Body of pancreas (tissue), 4 donors: ENCODE results near the gene CCDC12.

Source experiments
- POLR2A ChIP-seq, 3 donors: fragments of 450-650 bp; IDR thresholded peaks; one replicate each; pipeline ENCODE4 v1.6.1; 2016; ENCODE audit warnings: antibody characterized with exemption in 3 of 3, mild to moderate bottlenecking in 2 of 3
- TF ChIP-seq, protein P1 (sequence below), 7 experiments: fragments of 450-650 bp in 4 of 7; fragments of 200-600 bp in 3 of 7; sonication (generic) in 3 of 7; IDR thresholded peaks; one replicate each; pipeline ENCODE4 v1.5.1; 2016 to 2019; ENCODE audit warnings: antibody characterized with exemption in 7 of 7

DNA sequence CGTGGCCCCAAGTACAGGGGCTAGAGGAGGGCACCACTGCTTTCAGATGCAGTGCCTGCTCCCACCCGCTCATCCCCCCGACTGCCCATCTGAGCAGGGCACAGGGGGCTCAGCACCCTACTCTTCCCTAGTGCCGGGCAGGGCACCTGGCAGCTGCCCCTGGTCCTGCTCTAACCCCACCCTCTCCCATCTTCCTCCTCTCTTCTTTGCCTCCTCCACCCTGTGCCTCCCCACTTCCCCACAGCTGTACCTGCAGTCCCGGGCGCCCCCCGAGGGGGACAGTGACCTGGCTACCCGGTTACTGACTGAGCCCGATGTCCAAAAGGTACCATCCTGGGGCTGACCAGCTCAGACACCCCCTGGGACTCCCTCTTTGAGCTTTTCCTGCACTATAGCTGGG lies 15.7 kb upstream of the CCDC12 start:
- TF ChIP-seq, protein P1, sequence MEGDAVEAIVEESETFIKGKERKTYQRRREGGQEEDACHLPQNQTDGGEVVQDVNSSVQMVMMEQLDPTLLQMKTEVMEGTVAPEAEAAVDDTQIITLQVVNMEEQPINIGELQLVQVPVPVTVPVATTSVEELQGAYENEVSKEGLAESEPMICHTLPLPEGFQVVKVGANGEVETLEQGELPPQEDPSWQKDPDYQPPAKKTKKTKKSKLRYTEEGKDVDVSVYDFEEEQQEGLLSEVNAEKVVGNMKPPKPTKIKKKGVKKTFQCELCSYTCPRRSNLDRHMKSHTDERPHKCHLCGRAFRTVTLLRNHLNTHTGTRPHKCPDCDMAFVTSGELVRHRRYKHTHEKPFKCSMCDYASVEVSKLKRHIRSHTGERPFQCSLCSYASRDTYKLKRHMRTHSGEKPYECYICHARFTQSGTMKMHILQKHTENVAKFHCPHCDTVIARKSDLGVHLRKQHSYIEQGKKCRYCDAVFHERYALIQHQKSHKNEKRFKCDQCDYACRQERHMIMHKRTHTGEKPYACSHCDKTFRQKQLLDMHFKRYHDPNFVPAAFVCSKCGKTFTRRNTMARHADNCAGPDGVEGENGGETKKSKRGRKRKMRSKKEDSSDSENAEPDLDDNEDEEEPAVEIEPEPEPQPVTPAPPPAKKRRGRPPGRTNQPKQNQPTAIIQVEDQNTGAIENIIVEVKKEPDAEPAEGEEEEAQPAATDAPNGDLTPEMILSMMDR (IDR thresholded peaks at IDR 0.05), result no peak
- no peak for TF ChIP-seq POLR2A (IDR thresholded peaks at IDR 0.05)
